DMS 273 treated with DMSO at 0.1 percent for 48 hours (cell line): ENCODE measurements around the gene KCND2.
"Not testable (repeated sequence)": the region's sequence is repeated elsewhere in the genome, so short reads cannot be mapped to it uniquely, and the experiment has no call there.

Experiments used
- DNase-seq: peaks from one replicate; lab custom pipeline; 2025; lab: John Stamatoyannopoulos, UW

Gene KCND2

DNA sequence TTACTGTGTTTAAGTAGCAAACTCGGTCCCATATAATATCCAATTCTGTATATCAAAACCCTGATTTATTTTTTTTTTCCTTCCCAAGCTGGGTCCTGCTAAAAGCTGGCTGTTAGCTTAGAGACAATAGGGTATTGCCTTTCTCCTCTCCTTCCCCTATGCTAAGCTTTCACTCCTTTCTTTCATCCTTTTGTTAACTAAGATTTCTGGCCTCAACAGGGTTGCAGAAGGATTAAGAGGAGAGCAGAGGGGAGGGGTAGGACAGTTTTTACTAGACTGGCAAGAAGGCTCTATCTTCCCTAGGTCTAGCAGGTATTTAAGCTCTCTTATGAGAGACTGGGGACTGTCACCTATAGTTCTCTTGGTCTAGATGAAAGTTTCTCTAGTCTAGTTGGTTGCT, 229.2 kb downstream of the KCND2 start:
- no peak for DNase-seq

DNA sequence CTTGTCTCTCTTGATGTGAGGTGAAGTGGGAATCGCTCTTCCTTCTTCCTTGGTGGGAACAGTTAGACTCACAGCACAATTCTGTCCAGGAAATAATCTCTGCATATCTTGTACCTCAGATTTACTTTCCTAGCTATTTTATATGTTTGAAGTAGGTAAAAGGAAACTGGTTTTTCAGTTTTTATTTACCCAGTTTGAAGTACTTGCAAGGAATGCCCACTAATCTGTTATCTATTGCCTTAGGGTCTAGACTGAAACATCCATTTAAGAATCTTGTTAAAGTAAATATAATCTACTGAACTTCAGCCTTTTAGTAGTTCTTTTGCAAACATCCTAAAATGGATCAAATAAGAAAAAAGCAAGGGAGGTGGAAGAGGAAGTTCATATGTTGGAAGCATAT, 229.8 kb downstream of the KCND2 start:
- DNase-seq = no peak

DNA sequence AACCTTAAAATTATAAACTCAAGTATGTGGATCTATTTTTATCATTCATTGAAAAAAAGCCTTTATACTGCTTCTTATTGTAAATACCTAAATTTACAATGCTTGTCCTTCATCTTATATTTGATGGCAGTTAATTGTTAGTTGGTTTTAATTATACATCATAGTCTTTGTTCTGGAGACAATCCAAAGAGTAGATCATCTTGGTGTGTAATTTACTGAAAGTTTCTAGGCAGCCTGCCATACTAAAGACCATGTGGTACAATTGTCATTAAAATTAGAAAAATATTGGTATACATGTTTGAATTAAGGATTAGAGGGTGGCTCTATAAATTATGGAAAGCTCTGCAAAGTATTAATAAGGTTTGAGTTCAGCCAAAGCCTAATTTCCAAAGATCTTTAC, 231.4 kb downstream of the KCND2 start:
- DNase-seq = no peak

DNA sequence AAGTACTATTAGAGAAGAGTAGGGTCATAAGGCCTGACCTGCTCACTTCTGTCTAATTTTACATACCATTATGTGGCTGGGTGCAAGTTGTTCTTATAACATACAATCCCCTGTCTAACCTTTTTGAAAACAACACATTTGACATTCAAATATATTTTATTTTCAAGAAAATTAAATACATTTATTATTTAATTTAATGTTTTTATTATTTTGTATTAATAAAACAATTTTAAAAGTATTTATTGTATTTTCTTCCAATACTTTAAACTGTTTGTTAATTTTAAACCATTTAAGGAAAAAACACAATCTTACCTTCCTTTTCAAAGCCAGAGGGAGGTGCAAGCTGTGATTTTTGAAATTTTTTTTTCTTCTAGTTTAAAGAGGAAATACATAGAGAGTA, 232.8 kb downstream of the KCND2 start:
- no peak for DNase-seq

DNA sequence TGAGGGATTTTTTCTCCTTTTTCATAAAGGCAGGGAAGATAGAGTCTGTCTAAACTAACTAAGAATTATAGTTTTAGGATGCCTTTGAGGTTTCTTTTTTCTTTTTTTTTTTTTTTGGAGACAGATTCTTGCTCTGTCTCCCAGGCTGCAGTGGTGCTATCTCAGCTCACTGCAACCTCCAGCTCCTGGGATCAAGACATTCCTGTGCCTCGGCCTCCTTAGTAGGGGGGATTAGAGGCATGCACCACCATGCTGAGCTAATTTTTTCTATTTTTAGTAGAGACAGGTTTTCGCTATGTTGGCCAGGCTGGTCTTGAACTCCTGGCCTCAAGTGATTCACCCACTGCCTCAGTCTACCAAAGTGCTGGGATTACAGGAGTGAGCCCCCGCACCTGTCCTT, 239.7 kb downstream of the KCND2 start:
- no peak for DNase-seq

DNA sequence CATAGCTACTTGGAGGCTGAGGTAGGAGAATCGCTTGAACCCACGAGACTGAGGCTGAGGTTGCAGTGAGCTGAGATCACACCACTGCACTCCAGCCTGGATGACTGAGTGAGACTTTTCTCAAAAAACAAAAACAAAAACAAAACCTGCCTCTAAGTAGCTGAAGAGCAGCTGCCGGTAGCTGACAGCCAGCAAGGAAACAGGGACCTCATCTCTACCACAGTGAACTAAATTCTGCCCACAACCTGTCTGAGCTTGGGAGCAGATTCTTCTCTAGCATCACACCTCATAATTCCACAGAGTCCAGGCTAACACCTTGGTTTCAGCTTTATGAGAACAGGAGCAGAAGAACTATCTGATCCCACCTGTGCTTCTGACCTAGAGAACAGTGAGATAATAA, 246.2 kb downstream of the KCND2 start:
- no peak for DNase-seq

DNA sequence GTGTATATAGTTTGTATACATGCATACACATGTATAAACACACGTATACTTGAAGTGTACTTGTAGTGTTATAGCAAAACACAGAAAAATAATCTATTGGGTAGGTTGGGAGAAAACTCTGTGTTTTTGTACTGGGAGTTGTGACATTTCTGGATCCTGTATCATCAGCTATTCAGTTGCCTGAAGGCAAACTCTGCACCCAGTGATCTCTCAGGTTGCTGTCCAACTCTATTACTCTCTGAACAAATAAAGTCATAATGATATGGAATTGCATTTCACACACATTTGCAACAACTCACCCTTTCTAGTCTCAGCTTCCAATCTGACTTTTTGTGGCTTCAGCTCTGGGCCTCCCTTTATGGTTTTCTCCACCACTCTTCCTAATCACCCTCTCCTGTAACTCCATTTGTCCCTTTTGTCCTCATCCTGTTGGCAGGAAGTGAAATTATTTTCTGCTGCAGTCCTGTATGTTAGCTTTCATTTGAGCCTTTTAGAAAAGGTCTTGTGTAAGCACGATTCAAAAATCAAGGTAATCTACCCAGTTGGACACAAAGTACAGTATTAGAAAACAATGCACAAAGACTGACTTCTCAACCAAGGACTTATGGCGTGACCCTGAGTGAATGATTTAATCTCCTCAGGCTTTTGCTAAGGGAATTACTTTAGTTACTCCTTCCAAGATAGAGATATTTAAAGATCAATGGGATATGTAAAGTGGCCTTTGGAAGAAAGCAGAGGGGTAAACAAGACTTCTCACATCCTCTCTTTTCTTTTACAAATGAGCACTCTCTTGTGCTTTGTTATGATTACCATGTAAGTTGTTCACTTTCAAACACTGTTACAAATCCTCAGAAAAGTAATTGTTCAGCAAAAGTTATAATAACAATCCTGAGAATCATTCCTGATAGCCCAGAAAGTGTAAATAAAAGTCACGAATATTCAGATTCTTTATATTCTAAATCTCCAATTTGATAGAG, 249.1 kb downstream of the KCND2 start:
- DNase-seq = no peak

DNA sequence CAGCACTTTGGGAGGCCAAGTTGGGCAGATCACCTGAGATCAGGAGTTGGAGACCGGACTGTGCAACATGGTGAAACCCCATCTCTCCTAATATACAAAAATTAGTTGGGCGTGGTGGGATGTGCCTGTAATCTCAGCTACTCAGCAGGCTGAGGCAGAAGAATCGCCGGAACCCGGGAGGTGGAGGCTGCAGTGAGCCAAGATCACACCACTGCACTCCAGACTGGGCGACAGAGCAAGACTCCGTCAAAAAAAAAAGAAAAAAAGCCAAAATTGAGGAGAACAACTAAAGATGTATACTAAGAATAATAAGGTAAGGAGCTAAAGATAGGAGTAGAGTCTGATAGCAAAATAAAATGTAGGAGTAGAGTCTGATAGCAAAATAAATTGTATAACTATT, 251.0 kb downstream of the KCND2 start:
- DNase-seq = no peak

DNA sequence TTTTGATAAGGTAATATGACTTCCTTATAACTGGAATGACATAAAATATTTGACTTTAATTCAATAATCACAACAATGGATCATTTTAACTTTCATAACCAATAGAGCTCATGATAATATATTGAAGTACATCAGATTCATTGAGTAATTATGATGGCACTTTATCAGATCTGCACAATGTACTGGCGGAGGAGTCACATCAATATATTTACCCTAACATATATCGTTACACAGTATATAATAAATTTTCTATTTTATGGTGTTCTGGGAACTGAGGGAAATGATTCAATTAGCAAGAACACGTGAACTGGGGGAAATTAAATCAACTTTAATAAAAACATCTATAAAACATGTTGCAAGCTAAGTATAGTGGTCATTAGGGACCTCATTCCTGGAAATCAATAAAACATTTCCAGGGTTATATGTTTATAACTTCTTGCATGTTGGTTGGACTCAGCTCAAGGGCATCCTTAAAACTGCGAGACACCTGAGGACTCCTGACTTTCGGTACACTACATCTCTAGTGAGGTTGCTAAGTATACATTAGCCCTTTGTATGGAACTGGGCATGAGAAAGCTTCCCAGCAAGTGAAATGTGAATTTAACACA, 254.0 kb downstream of the KCND2 start:
- DNase-seq = no peak

DNA sequence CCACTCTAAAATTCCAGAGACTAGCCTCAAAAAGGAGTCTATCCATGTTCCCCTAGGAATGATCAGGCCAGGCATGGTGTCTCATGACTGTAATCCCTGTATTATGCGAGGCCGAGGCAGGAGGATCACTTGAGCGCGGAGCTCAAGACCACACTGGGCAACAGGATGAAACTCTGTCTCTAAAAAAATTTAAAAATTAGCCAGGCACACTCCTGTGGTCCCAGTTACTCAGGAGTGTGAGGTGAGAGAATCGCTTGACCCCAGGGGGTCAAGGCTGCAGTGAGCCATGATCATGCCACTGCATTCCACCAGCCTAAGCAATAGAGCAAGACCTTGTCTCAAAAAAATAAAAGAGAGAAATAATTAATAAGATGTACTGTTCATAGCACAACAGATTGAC, 256.8 kb downstream of the KCND2 start:
- no peak for DNase-seq

DNA sequence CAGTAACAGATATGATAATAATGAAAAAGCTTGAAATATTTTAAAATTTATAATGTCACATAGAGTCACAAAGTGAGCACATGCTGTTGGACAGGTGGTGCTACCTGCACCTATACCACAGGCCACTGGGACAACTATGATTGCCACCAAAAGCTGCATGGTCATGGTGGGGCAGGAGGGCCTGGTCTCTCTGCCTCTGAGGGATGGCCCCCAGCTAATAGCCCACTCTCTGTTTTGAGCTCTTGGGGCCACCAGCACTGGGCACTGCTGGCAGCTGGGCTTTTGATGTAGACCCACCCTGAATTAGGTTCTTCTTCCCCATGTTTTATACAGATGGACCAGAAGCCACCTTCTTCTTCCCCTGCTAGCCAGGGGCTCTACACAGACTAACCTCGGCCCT, 265.4 kb downstream of the KCND2 start:
- DNase-seq = no peak

DNA sequence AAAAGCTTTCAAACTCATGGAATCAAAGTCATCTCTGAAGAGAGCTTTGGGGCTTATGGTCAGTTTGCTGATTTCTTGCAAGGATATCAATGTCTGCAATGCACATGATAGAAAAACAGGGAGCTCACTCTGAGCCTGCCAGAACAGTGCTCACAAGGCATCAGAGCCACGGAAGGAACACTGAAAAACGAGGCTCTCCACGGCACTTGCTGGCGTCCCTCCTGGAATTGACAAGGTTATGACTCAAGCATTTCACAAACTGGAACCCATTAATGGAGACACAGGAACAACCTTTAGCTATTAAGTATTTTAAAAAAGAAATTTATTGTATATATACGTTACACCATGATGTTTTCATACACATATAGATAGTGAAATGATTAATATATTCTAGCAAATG, 266.3 kb downstream of the KCND2 start:
- DNase-seq = no peak

DNA sequence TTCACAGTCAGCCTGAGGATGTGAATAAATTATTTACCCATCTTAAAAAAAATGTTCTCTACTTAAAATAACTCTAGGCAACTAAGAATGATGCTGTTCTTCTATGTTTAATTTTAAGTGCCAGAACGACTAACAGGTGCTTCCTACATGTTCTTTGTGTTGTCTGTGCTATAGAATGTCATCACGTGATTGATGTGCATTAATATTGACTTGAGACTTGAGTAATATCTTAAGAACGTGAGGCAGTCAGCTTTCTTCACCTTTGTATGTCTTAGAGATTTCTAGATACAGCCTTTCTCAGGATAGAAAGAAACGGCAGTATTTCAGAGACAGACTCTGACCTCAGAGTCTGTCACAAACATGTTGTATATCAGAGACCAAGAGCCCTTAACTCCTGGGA, 274.6 kb downstream of the KCND2 start:
- DNase-seq = no peak

DNA sequence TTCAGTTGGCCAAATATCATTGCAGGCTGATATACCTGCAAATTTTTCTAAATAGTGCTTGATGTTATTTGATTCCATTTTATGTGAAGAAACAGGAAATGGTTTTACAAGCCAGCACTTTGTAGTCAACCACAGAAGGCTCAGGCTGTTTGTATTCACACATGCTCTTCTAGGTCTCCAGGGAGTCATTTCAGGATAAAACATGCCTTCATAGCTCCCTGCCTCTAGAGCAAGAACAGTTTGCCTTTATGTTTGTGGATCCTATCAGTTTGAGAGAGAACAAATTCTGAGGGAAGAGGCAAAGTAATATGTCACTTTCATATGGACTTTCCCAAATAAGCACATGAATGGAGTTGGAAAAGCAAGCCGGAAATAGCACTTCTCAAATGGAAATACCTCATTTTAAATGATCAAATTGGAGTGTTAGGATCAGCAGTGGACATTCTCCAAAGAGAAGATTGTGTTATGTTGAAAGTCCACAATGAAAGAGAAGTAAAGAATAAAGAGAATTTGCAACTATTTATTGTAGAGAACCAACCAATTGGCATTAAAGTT, 277.6 kb downstream of the KCND2 start:
- no peak for DNase-seq

DNA sequence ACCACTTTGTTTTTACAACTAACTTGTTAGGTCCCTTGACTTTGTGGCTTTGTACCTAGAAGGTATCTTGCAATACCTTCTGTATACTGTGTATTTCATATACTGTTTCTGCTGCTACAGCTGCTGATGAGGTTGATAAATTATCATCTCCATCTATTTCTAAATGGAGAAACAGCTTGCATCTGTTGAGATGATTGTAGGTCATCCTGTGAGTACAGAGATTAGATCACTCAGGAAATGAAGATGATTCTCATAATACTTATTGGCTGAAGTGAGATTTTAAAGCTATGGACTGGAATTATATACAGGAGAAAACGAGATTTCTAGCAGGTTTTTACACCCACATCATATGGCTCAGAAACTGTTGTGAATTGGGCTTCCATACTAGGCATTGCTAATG, 280.5 kb downstream of the KCND2 start:
- DNase-seq = no peak

DNA sequence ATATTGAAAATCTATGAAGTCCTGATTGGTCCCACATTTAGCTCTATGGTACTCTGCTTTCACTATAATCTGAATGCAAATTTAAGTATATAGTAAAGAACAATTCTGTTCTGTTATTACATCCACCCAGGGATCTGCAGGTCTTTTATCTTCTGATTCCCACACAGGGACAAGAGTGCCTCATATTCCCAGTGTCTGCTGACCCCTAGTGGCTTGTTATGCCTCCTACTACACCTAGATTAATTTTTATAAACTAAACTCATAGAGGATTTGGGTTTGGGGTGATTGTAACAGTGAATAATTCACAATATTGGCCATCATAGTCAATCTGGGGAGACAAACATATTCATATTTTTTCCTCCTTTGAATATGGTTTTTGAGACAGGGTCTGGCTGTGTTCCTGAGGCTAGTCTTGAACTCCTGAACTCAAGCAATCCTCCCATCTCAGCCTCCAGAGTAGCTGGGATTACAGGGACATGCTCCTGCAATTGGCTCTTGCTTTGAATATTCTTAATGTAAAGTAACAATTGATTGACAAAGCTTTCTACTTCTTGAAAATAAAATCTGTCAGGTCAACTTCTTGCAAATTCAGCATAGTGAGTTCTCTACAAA, 282.1 kb downstream of the KCND2 start:
- DNase-seq = peak; percentile 10

DNA sequence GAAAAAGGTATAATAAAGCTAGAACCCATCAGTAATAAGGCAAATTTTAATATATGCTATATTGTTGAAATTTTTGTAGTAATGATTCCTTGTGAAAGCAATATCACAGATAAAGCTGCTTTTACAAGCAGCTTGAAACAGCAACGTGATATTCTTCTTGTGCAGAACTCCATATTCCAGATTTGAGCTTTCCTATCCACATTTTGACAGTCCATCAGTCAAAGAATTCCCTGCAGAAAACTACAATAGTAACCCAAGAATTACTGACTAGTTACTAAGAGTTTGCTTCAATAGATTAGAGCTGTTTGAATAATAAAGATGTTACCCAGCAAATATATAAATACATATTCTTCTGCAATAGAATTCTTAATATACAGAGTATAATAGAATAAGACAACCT, 291.2 kb downstream of the KCND2 start:
- no peak for DNase-seq

DNA sequence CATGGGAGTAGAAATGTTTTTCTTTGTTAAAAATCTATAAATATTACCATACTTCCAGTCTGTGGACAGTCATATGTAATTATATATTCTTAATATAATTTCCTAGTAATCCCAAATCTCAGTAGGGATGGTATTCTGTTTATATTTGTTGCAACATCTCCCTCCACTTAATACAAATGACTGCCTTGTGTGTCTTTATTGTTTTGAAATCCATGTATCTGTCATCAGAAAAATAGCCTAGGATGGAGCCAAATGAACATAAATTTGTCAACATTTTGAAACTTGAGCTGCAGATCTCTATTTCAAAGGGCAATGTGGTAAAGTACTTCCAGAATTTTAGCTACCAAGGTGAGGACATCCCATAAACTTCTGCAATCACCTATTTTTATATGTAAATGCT, 294.2 kb downstream of the KCND2 start:
- no peak for DNase-seq

DNA sequence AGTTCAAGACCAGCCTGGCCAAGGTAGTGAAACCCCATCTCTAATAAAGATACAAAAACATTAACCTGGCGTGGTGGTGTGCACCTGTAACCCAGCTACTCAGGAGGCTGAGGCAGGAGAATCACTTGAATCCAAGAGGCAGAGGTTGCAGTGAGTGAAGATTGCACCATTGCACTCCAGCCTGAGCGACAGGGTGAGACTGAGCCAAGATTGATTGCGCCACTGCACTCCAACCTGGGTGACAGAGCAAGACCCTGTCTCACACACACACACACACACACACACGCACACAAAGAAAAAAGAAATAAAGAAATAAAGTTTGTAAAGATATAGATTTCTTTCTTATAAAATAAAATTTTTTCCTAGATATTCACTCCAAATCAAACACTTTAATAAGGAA, 305.7 kb downstream of the KCND2 start:
- not testable (repeated sequence) for DNase-seq

DNA sequence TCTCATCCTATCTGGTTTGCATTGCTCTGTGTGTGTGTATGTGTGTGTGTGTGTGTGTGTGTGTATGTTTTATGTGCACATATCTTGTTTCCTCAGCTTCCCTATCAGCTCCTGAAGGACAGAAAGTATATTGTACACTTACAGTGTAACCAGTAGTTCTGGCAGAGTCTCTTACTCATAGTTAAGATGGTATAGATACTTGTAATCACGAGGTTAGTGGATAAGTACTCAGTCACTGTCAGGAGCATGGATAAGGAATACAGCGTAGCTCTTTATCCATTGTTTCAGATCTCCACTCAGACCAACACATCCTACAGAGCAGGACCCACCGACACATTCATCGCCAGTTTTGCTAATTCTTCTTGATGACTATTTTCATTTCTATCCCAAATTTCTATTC, 309.9 kb downstream of the KCND2 start:
- no peak for DNase-seq

DNA sequence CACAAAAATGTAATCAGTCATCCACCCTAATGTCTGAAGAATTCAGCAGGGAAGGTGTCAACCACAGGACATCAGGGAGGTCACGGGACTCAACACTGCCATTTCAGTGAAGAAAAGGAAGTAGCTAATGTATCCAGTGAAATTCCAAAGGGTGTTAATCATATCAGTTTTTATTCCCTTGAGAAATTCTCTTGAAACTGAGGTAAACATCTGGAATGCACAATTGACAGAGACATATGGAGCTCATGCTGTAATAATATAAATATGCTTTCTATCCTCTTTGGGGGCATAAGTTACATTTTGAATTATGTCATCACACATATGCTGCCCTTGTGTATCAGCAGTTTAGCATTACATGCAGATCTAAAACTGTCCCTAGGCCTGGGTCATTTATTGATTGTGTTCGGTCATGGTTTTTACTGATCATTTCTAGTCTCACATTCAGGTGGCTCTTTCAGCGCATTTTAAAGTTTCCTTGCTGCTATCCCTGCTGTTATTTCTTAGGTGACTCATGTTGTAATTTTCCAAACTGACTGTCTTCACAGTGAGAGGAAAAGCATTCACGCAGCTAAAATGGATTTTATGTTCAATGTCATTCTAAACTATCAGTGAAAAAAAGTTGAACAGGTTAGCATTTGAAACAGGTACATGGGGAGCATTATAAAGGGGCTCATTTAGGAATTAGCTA, 311.1 kb downstream of the KCND2 start:
- DNase-seq = no peak

DNA sequence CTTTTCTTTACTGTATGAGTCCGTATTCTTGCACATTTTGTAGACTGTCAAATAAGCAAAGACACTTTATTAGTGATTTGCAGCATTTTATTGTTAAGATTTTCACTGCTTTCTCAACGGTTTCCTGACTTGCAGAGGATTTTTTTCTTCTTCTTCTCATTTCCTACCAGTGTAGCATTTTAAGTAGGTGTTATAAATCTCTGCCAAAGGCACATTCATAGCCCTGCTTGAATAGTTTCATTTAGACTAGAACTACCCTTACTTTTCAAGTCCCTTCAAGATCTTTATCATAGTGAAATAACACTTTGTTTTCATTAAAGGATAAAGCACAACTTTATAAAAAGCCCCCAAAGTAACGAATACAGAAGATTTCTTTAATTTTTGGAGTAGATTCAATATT, 313.6 kb downstream of the KCND2 start:
- no peak for DNase-seq
